Epithelial cell of esophagus (primary cell): ENCODE results near the gene L3MBTL3.

Source experiments
- DNase-seq: peaks from one replicate; pipeline ENCODE4 v3.0.0; 2010; ENCODE audit warnings: low read depth
- H3K4me3 ChIP-seq: 2 replicates; pipeline ENCODE4 v1.5.1; 2011; ENCODE audit warnings: mild to moderate bottlenecking, low read length, control low read depth
- CTCF ChIP-seq: IDR thresholded peaks from 2 replicates; pipeline ENCODE4 v1.5.1; 2011; ENCODE audit warnings: low read depth, mild to moderate bottlenecking, low read length, control low read depth, inconsistent platforms; ENCODE audit not compliant: insufficient read depth; ENCODE audit errors: missing control alignments

L3MBTL3 gene

DNA sequence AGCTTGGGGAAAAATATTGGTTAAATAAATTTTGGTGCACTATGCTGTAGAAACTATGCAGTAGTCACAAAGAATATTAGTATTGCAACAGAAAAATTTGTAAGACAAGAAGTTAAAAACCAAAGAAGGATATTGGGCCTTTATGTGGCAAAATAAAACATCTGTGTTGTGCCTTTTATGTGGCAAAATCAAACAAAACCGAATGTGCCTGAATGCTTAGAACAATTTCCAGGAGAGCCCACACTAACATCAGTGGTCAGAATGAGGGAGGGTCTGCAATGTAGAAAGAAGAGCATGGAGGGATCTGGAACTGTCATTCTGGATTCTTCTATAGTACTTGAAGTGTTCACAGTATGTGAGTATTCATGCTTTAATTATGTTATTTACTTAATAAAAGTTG, 75.2 kb downstream of the L3MBTL3 start:
- TF ChIP-seq CTCF: no peak
- no peak for DNase-seq
- H3K4me3 ChIP-seq: no peak overlapping the region

DNA sequence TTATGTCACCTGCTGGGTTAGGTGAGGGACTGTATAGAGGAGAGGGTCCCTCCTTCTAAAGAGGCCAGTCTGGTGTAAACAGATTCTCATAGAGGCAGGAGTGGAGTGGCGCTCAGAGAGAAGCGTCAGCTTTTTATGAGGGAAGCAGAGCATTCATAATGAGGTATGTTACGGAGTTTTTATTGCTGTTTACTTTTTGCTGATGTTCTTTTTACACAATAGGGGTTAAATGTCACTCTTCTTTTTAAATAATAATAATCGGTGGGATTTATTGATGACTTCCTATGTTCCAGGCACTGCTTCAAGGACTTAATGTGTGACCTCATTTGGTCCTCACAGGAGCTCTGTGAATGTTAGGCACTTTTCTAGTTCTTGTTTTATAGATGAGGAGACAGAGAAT, 79.9 kb downstream of the L3MBTL3 start:
- DNase-seq: no peak
- no peak for TF ChIP-seq CTCF
- H3K4me3 ChIP-seq: no peak overlapping the region

DNA sequence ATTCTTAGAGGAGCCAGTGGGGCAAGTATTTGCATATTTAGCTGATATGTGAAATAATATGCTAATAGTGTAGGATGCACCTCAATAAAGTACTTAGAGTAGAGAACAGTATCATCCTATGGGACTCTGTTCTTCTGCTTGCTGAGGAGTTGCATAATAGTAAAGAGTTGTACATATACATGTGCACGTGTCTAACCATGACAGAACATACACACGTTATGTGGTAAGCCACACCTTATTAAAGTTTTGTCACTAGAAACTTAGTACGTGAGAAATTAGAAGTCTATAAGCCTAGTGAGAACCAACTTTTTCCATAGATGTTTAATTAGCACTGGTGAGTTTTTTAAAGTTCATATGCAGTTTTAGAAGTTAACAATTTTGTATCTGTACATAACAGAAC, 80.7 kb downstream of the L3MBTL3 start:
- H3K4me3 ChIP-seq: no peak overlapping the region
- no peak for DNase-seq
- TF ChIP-seq CTCF: no peak

DNA sequence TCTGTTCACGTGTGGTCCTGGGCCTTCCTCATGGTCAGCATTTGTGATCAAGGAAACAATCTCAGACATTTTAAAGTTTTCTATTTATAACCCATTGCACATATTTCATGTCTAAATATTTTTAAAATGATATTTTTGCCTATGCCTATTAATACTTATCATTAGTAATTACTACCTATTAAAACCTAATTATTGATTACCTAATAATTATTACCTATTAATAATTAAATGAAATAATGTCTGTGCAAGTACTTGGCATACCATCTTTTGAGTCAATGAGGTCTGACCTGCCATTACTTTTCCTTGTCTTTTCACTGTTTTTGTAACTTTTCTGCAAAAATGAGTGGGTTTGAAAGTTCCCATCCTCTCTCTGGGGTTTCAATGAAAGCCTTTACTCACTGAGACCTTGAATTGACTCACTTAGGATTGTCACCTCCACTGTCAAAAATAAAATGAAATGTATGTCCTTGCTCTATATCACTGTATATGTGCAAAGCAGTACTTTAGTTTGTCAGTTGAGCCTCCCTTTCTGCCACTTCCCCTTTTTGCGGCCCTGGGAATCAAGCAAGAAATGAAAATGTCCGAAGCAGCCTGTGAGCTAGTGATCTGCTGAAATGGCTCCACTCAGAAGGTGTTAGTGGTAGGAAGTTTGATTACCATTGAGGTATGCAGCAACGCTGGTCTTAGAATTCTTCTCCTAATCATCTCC, 87.8 kb downstream of the L3MBTL3 start:
- no peak for DNase-seq
- no peak overlapping the region for H3K4me3 ChIP-seq
- TF ChIP-seq CTCF: no peak

- no peak for DNase-seq
- no peak for TF ChIP-seq CTCF
- H3K4me3 ChIP-seq: no peak overlapping the region
Observed at GRCh38 chr6:130107710-130108109, 89.3 kb downstream of the L3MBTL3 start.

- TF ChIP-seq CTCF: no peak
- H3K4me3 ChIP-seq: no peak overlapping the region
- DNase-seq: no peak
Observed at GRCh38 chr6:130111031-130111430, 92.7 kb downstream of the L3MBTL3 start.

DNA sequence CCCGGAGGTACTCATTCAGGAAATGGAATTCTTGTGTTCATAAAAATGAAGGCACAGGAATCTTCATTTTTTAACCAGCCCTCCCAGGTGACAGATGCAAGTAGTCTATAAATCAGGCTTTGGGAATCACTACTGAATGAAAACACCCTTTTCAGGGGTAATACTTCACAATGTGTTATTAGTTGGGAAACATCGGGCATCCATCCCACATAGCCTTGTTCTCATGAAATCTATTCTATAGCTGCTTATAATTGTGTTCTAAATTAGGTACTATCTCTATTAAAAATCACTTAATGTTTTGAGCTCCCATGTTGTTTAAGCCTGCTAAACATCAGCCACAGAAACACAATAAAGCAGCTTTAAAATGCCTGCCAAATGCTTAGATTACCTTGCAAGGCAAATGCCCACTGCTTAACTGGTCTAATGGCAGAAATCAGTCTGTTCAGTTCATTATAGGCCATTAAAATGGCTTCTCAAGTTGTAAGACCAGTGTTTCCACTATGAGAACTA, 94.9 kb downstream of the L3MBTL3 start:
- no peak for TF ChIP-seq CTCF
- H3K4me3 ChIP-seq: no peak overlapping the region
- DNase-seq: no peak
